Ammon's horn (tissue), 1 donor: ENCODE results near the gene NR2C2.
"Not testable (repeated sequence)": the region's sequence is repeated elsewhere in the genome, so short reads cannot be mapped to it uniquely, and the experiment has no call there.

Source experiments
- DNase-seq: peaks from one replicate; pipeline ENCODE4 v3.0.0-alpha.2; 2016; ENCODE audit warnings: low spot score

Gene NR2C2

GRCh38 chr3:14947100-14947885, at the start of gene NR2C2:
Gene NR2C2 (plus strand): TSS chr3:14947583. CDS start chr3:15003915, 56,332 bp downstream.
- DNase-seq, result peak; percentile 88

GRCh38 chr3:14898929-14899328, 48.5 kb upstream of the NR2C2 start:
- no peak for DNase-seq

GRCh38 chr3:14899993-14900618, 47.3 kb upstream of the NR2C2 start:
- DNase-seq, result no peak

GRCh38 chr3:14900881-14901873, 46.2 kb upstream of the NR2C2 start:
- no peak for DNase-seq

GRCh38 chr3:14902719-14903118, 44.7 kb upstream of the NR2C2 start:
- DNase-seq, result no peak

GRCh38 chr3:14903501-14903900, 43.9 kb upstream of the NR2C2 start:
- not testable (repeated sequence) for DNase-seq

GRCh38 chr3:14905055-14905657, 42.2 kb upstream of the NR2C2 start:
- no peak for DNase-seq

- no peak for DNase-seq
Measured at GRCh38 chr3:14906355-14906971, 40.9 kb upstream of the NR2C2 start.

GRCh38 chr3:14907043-14907966, 40.1 kb upstream of the NR2C2 start:
- DNase-seq, result no peak

- no peak for DNase-seq
Measured at GRCh38 chr3:14909250-14909649, 38.1 kb upstream of the NR2C2 start.

- DNase-seq, result no peak
Measured at GRCh38 chr3:14911651-14912050, 35.7 kb upstream of the NR2C2 start.

- no peak for DNase-seq
Measured at GRCh38 chr3:14913071-14913925, 34.1 kb upstream of the NR2C2 start.

GRCh38 chr3:14913926-14914778, 33.2 kb upstream of the NR2C2 start:
- DNase-seq, result no peak

GRCh38 chr3:14914779-14915117, 32.6 kb upstream of the NR2C2 start:
- no peak for DNase-seq

GRCh38 chr3:14915636-14916222, 31.7 kb upstream of the NR2C2 start:
- DNase-seq, result no peak

GRCh38 chr3:14918356-14918860, 29.0 kb upstream of the NR2C2 start:
- no peak for DNase-seq

- DNase-seq, result no peak
Measured at GRCh38 chr3:14920536-14920935, 26.8 kb upstream of the NR2C2 start.

- DNase-seq, result peak; percentile 93
Measured at GRCh38 chr3:14921034-14921616, 26.3 kb upstream of the NR2C2 start.
